ENCODE data around the gene PARP8.
A peak's percentile ranks its signal among the peaks of the same experiment; 100 is the strongest.

Gene PARP8

GRCh38 chr5:50855001-50855400 is 188.6 kb downstream of the PARP8 start:
- DNase-seq, result no peak

- no peak for DNase-seq
Measured at GRCh38 chr5:50856401-50857119, 190.1 kb downstream of the PARP8 start.

GRCh38 chr5:50863534-50864170 is 197.2 kb downstream of the PARP8 start:
- no peak for DNase-seq

GRCh38 chr5:50864466-50864865 is 198.0 kb downstream of the PARP8 start:
- DNase-seq, result no peak

- DNase-seq, result no peak
Measured at GRCh38 chr5:50866415-50866814, 200.0 kb downstream of the PARP8 start.

GRCh38 chr5:50867140-50867539 is 200.7 kb downstream of the PARP8 start:
- no peak for DNase-seq

GRCh38 chr5:50873595-50874277 is 207.3 kb downstream of the PARP8 start:
- no peak for DNase-seq

GRCh38 chr5:50874306-50875001 is 208.0 kb downstream of the PARP8 start:
- DNase-seq, result no peak

- DNase-seq, result no peak
Measured at GRCh38 chr5:50875002-50875344, 208.5 kb downstream of the PARP8 start.

GRCh38 chr5:50878470-50878869 is 212.0 kb downstream of the PARP8 start:
- no peak for DNase-seq

GRCh38 chr5:50881407-50881806 is 215.0 kb downstream of the PARP8 start:
- no peak for DNase-seq

GRCh38 chr5:50886657-50887345 is 220.4 kb downstream of the PARP8 start:
- no peak for DNase-seq

- no peak for DNase-seq
Measured at GRCh38 chr5:50887889-50888633, 221.6 kb downstream of the PARP8 start.

- DNase-seq, result no peak
Measured at GRCh38 chr5:50888751-50889150, 222.3 kb downstream of the PARP8 start.

- peak; percentile 1 for DNase-seq
Measured at GRCh38 chr5:50889790-50890189, 223.4 kb downstream of the PARP8 start.
